Measurements from ENCODE around the gene ZCCHC7.

Gene ZCCHC7

GRCh38 chr9:37167456-37168047 lies 47.2 kb downstream of the ZCCHC7 start:
- Histone ChIP-seq H4K20me1 (ENCODE audit: insufficient read depth, low read length) (0 out of 2 replicates have a peak, but pooled peaks cover 4% of the 10 kb centered on the region), H3K4me1 (ENCODE audit: low read length) (peaks cover 12% of the 10 kb centered on the region), H3K4me2 (ENCODE audit: low read length) (no peak overlapping the region), H3K36me3 (replicated peaks; ENCODE audit: low read depth, low read length) (peaks cover 24% of the 10 kb centered on the region), H3K9ac (ENCODE audit: low read length) (no peak overlapping the region), H3K27me3 (ENCODE audit: low read depth, low read length) (no peaks in the 10 kb centered on the region), H3K9me3 (ENCODE audit: insufficient read depth, low read length) (no peaks in the 10 kb centered on the region), H2AFZ (ENCODE audit: low read depth, low read length) (no peak overlapping the region), H3K4me3 (ENCODE audit: low read length) (no peak overlapping the region), H3K27ac (ENCODE audit: low read length) (no peak overlapping the region), H3K79me2 (ENCODE audit: low read length) (peaks cover 11% of the 10 kb centered on the region; the same call in 1 of the 2 replicates)
- TF ChIP-seq CTCF (IDR thresholded peaks at IDR 0.05; ENCODE audit: low read depth, low read length) (no peak), EZH2phosphoT487 (IDR thresholded peaks at IDR 0.05; ENCODE audit: low read depth) (no peak)

GRCh38 chr9:37172557-37172956 lies 52.2 kb downstream of the ZCCHC7 start:
- Histone ChIP-seq H2AFZ (ENCODE audit: low read depth, low read length) (no peak overlapping the region), H3K36me3 (replicated peaks; ENCODE audit: low read depth, low read length) (peaks cover 22% of the 10 kb centered on the region), H3K9ac (ENCODE audit: low read length) (no peak overlapping the region), H4K20me1 (ENCODE audit: insufficient read depth, low read length) (0 out of 2 replicates have a peak, but pooled peaks cover 8% of the 10 kb centered on the region), H3K4me1 (ENCODE audit: low read length) (no peaks in the 10 kb centered on the region), H3K79me2 (ENCODE audit: low read length) (peaks cover 8% of the 10 kb centered on the region), H3K27ac (ENCODE audit: low read length) (no peak overlapping the region), H3K4me2 (ENCODE audit: low read length) (no peak overlapping the region), H3K4me3 (ENCODE audit: low read length) (no peak overlapping the region), H3K27me3 (ENCODE audit: low read depth, low read length) (no peaks in the 10 kb centered on the region), H3K9me3 (ENCODE audit: insufficient read depth, low read length) (no peaks in the 10 kb centered on the region)
- TF ChIP-seq EZH2phosphoT487 (IDR thresholded peaks at IDR 0.05; ENCODE audit: low read depth) (no peak), CTCF (IDR thresholded peaks at IDR 0.05; ENCODE audit: low read depth, low read length) (no peak)

- Histone ChIP-seq H3K9ac (ENCODE audit: low read length) (no peak overlapping the region), H3K4me3 (ENCODE audit: low read length) (no peak overlapping the region), H3K36me3 (replicated peaks; ENCODE audit: low read depth, low read length) (peaks cover 15% of the 10 kb centered on the region), H3K4me1 (ENCODE audit: low read length) (no peaks in the 10 kb centered on the region), H3K79me2 (ENCODE audit: low read length) (peaks cover 8% of the 10 kb centered on the region), H3K9me3 (ENCODE audit: insufficient read depth, low read length) (no peaks in the 10 kb centered on the region), H2AFZ (ENCODE audit: low read depth, low read length) (no peak overlapping the region), H3K4me2 (ENCODE audit: low read length) (no peak overlapping the region), H3K27ac (ENCODE audit: low read length) (no peak overlapping the region), H4K20me1 (ENCODE audit: insufficient read depth, low read length) (0 out of 2 replicates have a peak, but pooled peaks cover 8% of the 10 kb centered on the region), H3K27me3 (ENCODE audit: low read depth, low read length) (no peaks in the 10 kb centered on the region)
- TF ChIP-seq CTCF (IDR thresholded peaks at IDR 0.05; ENCODE audit: low read depth, low read length) (no peak), EZH2phosphoT487 (IDR thresholded peaks at IDR 0.05; ENCODE audit: low read depth) (no peak)
Observed at GRCh38 chr9:37174247-37174646, 53.9 kb downstream of the ZCCHC7 start.

- no peak overlapping the region for H3K4me3 ChIP-seq (ENCODE audit: low read length)
- H3K9ac ChIP-seq (ENCODE audit: low read length) = no peak overlapping the region
- no peaks in the 10 kb centered on the region for H4K20me1 ChIP-seq (ENCODE audit: insufficient read depth, low read length)
- H3K27me3 ChIP-seq (ENCODE audit: low read depth, low read length) = no peaks in the 10 kb centered on the region
- no peaks in the 10 kb centered on the region for H3K9me3 ChIP-seq (ENCODE audit: insufficient read depth, low read length)
- no peak overlapping the region for H3K27ac ChIP-seq (ENCODE audit: low read length)
- no peak overlapping the region for H3K4me2 ChIP-seq (ENCODE audit: low read length)
- H2AFZ ChIP-seq (ENCODE audit: low read depth, low read length) = no peak overlapping the region
- H3K36me3 ChIP-seq (replicated peaks; ENCODE audit: low read depth, low read length) = peaks cover 9% of the 10 kb centered on the region
- no peaks in the 10 kb centered on the region for H3K4me1 ChIP-seq (ENCODE audit: low read length)
- H3K79me2 ChIP-seq (ENCODE audit: low read length) = peaks cover 4% of the 10 kb centered on the region
- TF ChIP-seq EZH2phosphoT487 (IDR thresholded peaks at IDR 0.05; ENCODE audit: low read depth) = no peak
- TF ChIP-seq CTCF (IDR thresholded peaks at IDR 0.05; ENCODE audit: low read depth, low read length) = no peak
Observed at GRCh38 chr9:37178742-37179141, 58.4 kb downstream of the ZCCHC7 start.

All from OCI-LY3 (cell line).